K562 (cell line): Measurements from ENCODE around the gene TNFAIP1. TPM values are rescaled to one million over a fixed set of nuclear protein-coding genes. Genes with fewer than 3 reads are reported as not detected.

Source experiments
- ATAC-seq: fragments of 200-7000 bp; cut with Tn5 transposase; 3 replicates; pipeline ENCODE4 v1.9.1; 2020; ENCODE audit warnings: moderate library complexity
- BruUV-seq: library from RNA; stranded (reverse); fragments of 400-500 nt; replicated peaks from 2 replicates; lab custom pipeline; 2021; lab: Mats Ljungman, UMichigan
- CTCF ChIA-PET: fragments of 300-600 bp; formaldehyde crosslinking; extraction: SDS; loops from one replicate; lab custom pipeline; 2021; ENCODE audit warnings: low intra/inter-chr PET ratio; lab: Yijun Ruan, JAX
- POLR2A ChIA-PET: fragments of 300-600, 350-650 bp; sonication (Branson Sonifier 250); formaldehyde crosslinking; extraction: SDS; loops from one replicate; lab custom pipeline; 2021; ENCODE audit warnings: antibody characterized with exemption, inconsistent platforms; lab: Yijun Ruan, JAX
- DNase-seq, 4 experiments: peaks; one replicate each; pipeline versions ENCODE4 v3.0.0 to v3.0.0-alpha.2; 2011 to 2018; ENCODE audit warnings: low spot score in 3 of 4, mixed read lengths in 3 of 4; ENCODE audit errors: extremely low read depth in 1 of 4
- FAIRE-seq: peaks from 2 replicates; lab custom pipeline; 2011; peaks lifted over from hg19 to GRCh38; lab: Jason Lieb, UNC
- H2AFZ ChIP-seq: 2 replicates; pipeline ENCODE4 v1.6.0; 2011; ENCODE audit warnings: low read depth, low read length, control low read depth, inconsistent platforms
- H3K27ac ChIP-seq: fragments of 200-600 bp; 3 replicates; pipeline ENCODE4 v1.8.0; 2011; ENCODE audit warnings: low read depth, mild to moderate bottlenecking, control low read depth, inconsistent platforms, low read length, moderate library complexity, mixed read lengths; ENCODE audit errors: extremely low read depth
- H3K27me3 ChIP-seq, 2 experiments: fragments of 300-600 bp in 1 of 2; 2 replicates in 1 of 2; 3 replicates in 1 of 2; pipeline versions ENCODE4 v1.6.0 to v1.8.0; 2011; ENCODE audit warnings: inconsistent platforms in 2 of 2, low read length in 2 of 2, mild to moderate bottlenecking in 1 of 2, mixed read lengths in 1 of 2, moderate library complexity in 1 of 2; ENCODE audit not compliant: control insufficient read depth in 2 of 2, insufficient read depth in 2 of 2
- H3K36me3 ChIP-seq: fragments of 300-600 bp; 3 replicates; pipeline ENCODE4 v1.8.0; 2011; ENCODE audit warnings: mild to moderate bottlenecking, low read length, inconsistent platforms; ENCODE audit not compliant: control insufficient read depth, insufficient read depth
- H3K4me1 ChIP-seq, 2 experiments: fragments of 200-600 bp in 1 of 2; replicated peaks in 1 of 2; 2 replicates in 1 of 2; 3 replicates in 1 of 2; pipeline versions ENCODE4 v1.5.1 to v1.8.0; 2011; ENCODE audit warnings: inconsistent platforms in 2 of 2, low read length in 2 of 2, mild to moderate bottlenecking in 1 of 2, mixed read lengths in 1 of 2, moderate library complexity in 1 of 2; ENCODE audit not compliant: control insufficient read depth in 2 of 2, insufficient read depth in 2 of 2
- H3K4me2 ChIP-seq: 2 replicates; pipeline ENCODE4 v1.6.1; 2011; ENCODE audit warnings: low read length, control low read depth, inconsistent platforms, mixed read lengths; ENCODE audit not compliant: insufficient read depth
- H3K4me3 ChIP-seq: fragments of 200-600 bp; sonication (generic), shearing (Covaris generic); 2 replicates; pipeline ENCODE4 v1.5.1; 2016; ENCODE audit warnings: control low read depth, inconsistent platforms
- H3K79me2 ChIP-seq: fragments of 200-600 bp; 3 replicates; pipeline ENCODE4 v1.8.0; 2011; ENCODE audit warnings: low read length, inconsistent platforms; ENCODE audit not compliant: control insufficient read depth, insufficient read depth
- H3K9ac ChIP-seq, 2 experiments: 2 replicates each; pipeline versions ENCODE4 v1.6.0 to v1.6.1; 2011; ENCODE audit warnings: low read depth in 2 of 2, low read length in 2 of 2, control low read depth in 1 of 2, inconsistent platforms in 1 of 2, mild to moderate bottlenecking in 1 of 2, mixed read lengths in 1 of 2; ENCODE audit not compliant: insufficient read depth in 1 of 2
- H3K9me1 ChIP-seq: one replicate; pipeline ENCODE4 v1.6.0; 2011; ENCODE audit warnings: inconsistent platforms, mild to moderate bottlenecking, low read length, moderate library complexity; ENCODE audit not compliant: control insufficient read depth, insufficient read depth
- H3K9me3 ChIP-seq: replicated peaks from 2 replicates; pipeline ENCODE4 v1.5.1; 2011; ENCODE audit warnings: low read depth, low read length, inconsistent platforms; ENCODE audit not compliant: control insufficient read depth, insufficient read depth
- H4K20me1 ChIP-seq: replicated peaks from 2 replicates; pipeline ENCODE4 v1.6.1; 2011; ENCODE audit warnings: low read length, inconsistent platforms, mixed read lengths; ENCODE audit not compliant: control insufficient read depth, insufficient read depth
- E2F5 ChIP-seq: sonication (generic); formaldehyde crosslinking; IDR thresholded peaks from 2 replicates; pipeline ENCODE4 v1.8.0; 2022; ENCODE audit warnings: mild to moderate bottlenecking, missing genetic modification reagents
- GABPB2 ChIP-seq: fragments of 250-450 bp; sonication (Bioruptor Pico); conservative IDR thresholded peaks from 2 replicates; pipeline ENCODE4 v1.5.1; 2021; ENCODE audit warnings: mild to moderate bottlenecking
- HMG20B ChIP-seq: fragments of 250-450 bp; sonication (Bioruptor Pico); IDR thresholded peaks from 2 replicates; pipeline ENCODE4 v1.5.0; 2021; ENCODE audit warnings: mild to moderate bottlenecking
- KDM1A ChIP-seq, 2 experiments: fragments of 450-650 bp; IDR thresholded peaks; 2 replicates each; pipeline ENCODE4 v1.6.1; 2016; ENCODE audit warnings: mild to moderate bottlenecking in 2 of 2
- MCM3 ChIP-seq: fragments of 450-650 bp; IDR thresholded peaks from 2 replicates; pipeline ENCODE4 v1.6.1; 2016
- MLLT1 ChIP-seq, 2 experiments: fragments of 450-650 bp; IDR thresholded peaks; 2 replicates each; pipeline ENCODE4 v1.6.1; 2016
- NCOR1 ChIP-seq: fragments of 450-650 bp; IDR thresholded peaks from 2 replicates; pipeline ENCODE4 v1.6.1; 2016; ENCODE audit warnings: mild to moderate bottlenecking, moderate library complexity
- NKRF ChIP-seq: fragments of 450-650 bp; IDR thresholded peaks from 2 replicates; pipeline ENCODE4 v1.6.1; 2016; ENCODE audit warnings: borderline replicate concordance
- POU5F1 ChIP-seq: fragments of 150-350 bp; IDR thresholded peaks from 2 replicates; pipeline ENCODE4 v1.6.1; 2014; ENCODE audit warnings: borderline replicate concordance, low read length, low read depth, mild to moderate bottlenecking; ENCODE audit not compliant: partially characterized antibody
- RERE ChIP-seq: sonication (generic); formaldehyde crosslinking; IDR thresholded peaks from 2 replicates; pipeline ENCODE4 v1.8.0; 2023; ENCODE audit warnings: missing genetic modification reagents, mild to moderate bottlenecking, borderline replicate concordance
- ZNF707 ChIP-seq: fragments of 250-450 bp; sonication (Bioruptor Pico); conservative IDR thresholded peaks from 2 replicates; pipeline ENCODE4 v1.8.0; 2022; ENCODE audit warnings: inconsistent platforms, mild to moderate bottlenecking, moderate library complexity
- ZNF79 ChIP-seq: fragments of 250-450 bp; sonication (Bioruptor Pico); IDR thresholded peaks from 2 replicates; pipeline ENCODE4 v1.4.0; 2020; ENCODE audit warnings: low read depth, mild to moderate bottlenecking, moderate library complexity
- WGBS: fragments of 100-300 bp; shearing (Covaris generic); methylation state at CpG from one replicate; pipeline ENCODE4 v1.1.6; 2016; ENCODE audit warnings: low coverage, mixed read lengths; ENCODE audit not compliant: insufficient coverage; ENCODE audit errors: missing lambda C conversion rate; 5-methylcytosine and 5-hydroxymethylcytosine counted together
- in situ Hi-C: fragments of 300-500 bp; cut with MboI; formaldehyde crosslinking; loops from 4 replicates; pipeline ENCODE4 v1.15.0; 2018; ENCODE audit warnings: inconsistent platforms, mixed read lengths
- intact Hi-C: fragments of 100-400 bp; cut with micrococcal nuclease; formaldehyde crosslinking; loops from 2 replicates; pipeline ENCODE4 v1.14.2; 2022
- polyA plus RNA-seq, 8 experiments: library from polyadenylated mRNA; depleted of rRNA in 4 of 8; stranded (reverse) in 5 of 8; unstranded in 3 of 8; fragments of >200 nt; fragmentation: Nextera tagmentation in 2 of 8; fragmentation: Illumina TruSeq in 1 of 8; extraction: Ambion mirVana in 2 of 8; extraction: Trizol in 1 of 8; gene quantifications; 2 replicates each; pipeline versions ENCODE4 v1.2.1 to v1.2.3, GENCODE V29; 2011 to 2014; ENCODE audit warnings: inconsistent platforms in 1 of 8, missing spikeins in 1 of 8
- total RNA-seq, 7 experiments: library from RNA; depleted of rRNA in 6 of 7; stranded (reverse); fragments of >200 nt in 6 of 7; fragmentation: Illumina TruSeq in 2 of 7; extraction: Trizol in 2 of 7; gene quantifications; 2 replicates each; pipeline versions ENCODE4 v1.2.1 to v1.2.3, GENCODE V29; 2011 to 2021; ENCODE audit warnings: low replicate concordance in 1 of 7

The TNFAIP1 gene
- total and polyA plus RNA-seq, 9 of the 15 experiments (the other 6 are each of a cell fraction or from before 2014, with no cell fraction given): 2.1 to 20.1 (median 8.2) TPM

- ChIA-PET POLR2A (interaction anchor here (0.6 to 4.2 kb wide), 5 partner anchors 8 to 212 kb away, joined by 3 to 44 read pairs (median 4); partner anchors contain the start of genes IFT20, POLDIP2, SLC46A1 and TNFAIP1), CTCF (no interaction called here)
- Histone ChIP-seq H3K27me3 (no peaks in the 10 kb centered on the region), H3K27ac (no peak overlapping the region), H3K9me3 (no peaks in the 10 kb centered on the region), H3K4me1 (peaks cover 0 to 3% of the 10 kb centered on the region in 2 experiments; a peak in 1 of 5 replicates), H4K20me1 (no peaks in the 10 kb centered on the region; the same call in none of the 2 replicates), H3K9ac (no peak overlapping the region), H3K79me2 (no peaks in the 10 kb centered on the region), H3K36me3 (peaks cover 96% of the 10 kb centered on the region), H3K4me3 (no peak overlapping the region), H3K4me2 (no peak overlapping the region), H2AFZ (no peak overlapping the region), H3K9me1 (no peaks in the 10 kb centered on the region)
- in situ Hi-C loops (no loop called here), intact Hi-C loops (no loop called here)
- BruUV-seq: no TSS peak
- FAIRE-seq: no peak
- no peak for DNase-seq
- 70% methylated on average over 3 of the region's 3 CpGs for WGBS
- ATAC-seq: no peak
- TF ChIP-seq MLLT1 (IDR thresholded peaks at IDR 0.05) (no peak), RERE (CRISPR knock-in tag) (no peak), GABPB2 (CRISPR knock-in tag) (no peak), NKRF (no peak), E2F5 (CRISPR knock-in tag) (no peak), MCM3 (no peak), NCOR1 (no peak), KDM1A (IDR thresholded peaks at IDR 0.05) (no peak), HMG20B (no peak), ZNF707 (no peak), ZNF79 (CRISPR knock-in tag) (no peak), POU5F1 (no peak)
Measured at GRCh38 chr17:28348979-28349378, 13.4 kb downstream of the TNFAIP1 start.
